ENCODE results near the gene HIBCH. TPM values are rescaled to one million over a fixed set of nuclear protein-coding genes. Genes with fewer than 3 reads are reported as not detected.

Gene HIBCH
- total and polyA plus RNA-seq, 4 donors = 20.2 to 65.2 (median 32.8) TPM

- no peaks in the 10 kb centered on the region for H3K4me1 ChIP-seq (ENCODE audit: control insufficient read depth in 4 of 4, insufficient read depth in 4 of 4, low read length in 3 of 4)
- 84% methylated on average over 3 of the region's 3 CpGs for WGBS
- H3K27me3 ChIP-seq (ENCODE audit: control insufficient read depth in 4 of 4, insufficient read depth in 4 of 4, low read length in 3 of 4) = no peaks in the 10 kb centered on the region
- no peak for DNase-seq (ENCODE audit: low spot score)
- H3K9me3 ChIP-seq (ENCODE audit: control insufficient read depth in 4 of 4, low read length in 3 of 4) = no peaks in the 10 kb centered on the region
- H3K9ac ChIP-seq (ENCODE audit: low read depth in 1 of 2, low read length in 2 of 2) = no peak overlapping the region
- no peak overlapping the region for H3K4me3 ChIP-seq (ENCODE audit: low read depth in 1 of 3, low read length in 3 of 3)
- no peaks in the 10 kb centered on the region for H3K36me3 ChIP-seq (ENCODE audit: control insufficient read depth in 4 of 4, insufficient read depth in 3 of 4, low read depth in 1 of 4, low read length in 3 of 4)
- H3K27ac ChIP-seq (ENCODE audit: low read depth in 1 of 2, low read length in 2 of 2) = no peak overlapping the region
- no peak for TF ChIP-seq FOXA2 (IDR thresholded peaks at IDR 0.05)
- TF ChIP-seq JUND (IDR thresholded peaks at IDR 0.05) = no peak
- TF ChIP-seq SP1 (IDR thresholded peaks at IDR 0.05) = no peak
- no peak for TF ChIP-seq FOXA1 (IDR thresholded peaks at IDR 0.05)
- TF ChIP-seq ATF3 (IDR thresholded peaks at IDR 0.05) = no peak
- no peak for TF ChIP-seq GABPA (IDR thresholded peaks at IDR 0.05 in 1 of 2, conservative IDR thresholded peaks at IDR 0.05 in 1 of 2)
- TF ChIP-seq REST (IDR thresholded peaks at IDR 0.05) = no peak
- no peak for TF ChIP-seq CTCF (IDR thresholded peaks at IDR 0.05; ENCODE audit: low read depth, low read length, missing input control)
- TF ChIP-seq TAF1 (conservative IDR thresholded peaks at IDR 0.05) = no peak
- no peak for TF ChIP-seq RAD21 (IDR thresholded peaks at IDR 0.05)
- no peak for TF ChIP-seq ZBTB33 (IDR thresholded peaks at IDR 0.05)
- no peak for TF ChIP-seq YY1 (IDR thresholded peaks at IDR 0.05)
- no peak for TF ChIP-seq HNF4A (conservative IDR thresholded peaks at IDR 0.05)
- no peak for TF ChIP-seq EGR1 (IDR thresholded peaks at IDR 0.05; ENCODE audit: low read depth in 2 of 2)
- no peak for TF ChIP-seq RXRA (IDR thresholded peaks at IDR 0.05)
- no peak for TF ChIP-seq NR2F2 (IDR thresholded peaks at IDR 0.05)
- no peak for TF ChIP-seq HNF4G (IDR thresholded peaks at IDR 0.05)
- TF ChIP-seq, protein P1, sequence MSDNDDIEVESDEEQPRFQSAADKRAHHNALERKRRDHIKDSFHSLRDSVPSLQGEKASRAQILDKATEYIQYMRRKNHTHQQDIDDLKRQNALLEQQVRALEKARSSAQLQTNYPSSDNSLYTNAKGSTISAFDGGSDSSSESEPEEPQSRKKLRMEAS (IDR thresholded peaks at IDR 0.05) = no peak
Measured at GRCh38 chr2:190159453-190159852, 160.2 kb downstream of the HIBCH start.

All from liver (tissue), 9 donors.